HG03439 (cell line): ENCODE data around the gene ZC3H12D.
"Not testable (repeated sequence)": the region's sequence is repeated elsewhere in the genome, so short reads cannot be mapped to it uniquely, and the experiment has no call there.

Experiments
- ATAC-seq: cut with Tn5 transposase; IDR thresholded peaks from one replicate; pipeline ENCODE4 v1.9.1; 2021; ENCODE audit warnings: mild to moderate bottlenecking, moderate library complexity; ENCODE audit not compliant: unreplicated experiment

The ZC3H12D gene

DNA sequence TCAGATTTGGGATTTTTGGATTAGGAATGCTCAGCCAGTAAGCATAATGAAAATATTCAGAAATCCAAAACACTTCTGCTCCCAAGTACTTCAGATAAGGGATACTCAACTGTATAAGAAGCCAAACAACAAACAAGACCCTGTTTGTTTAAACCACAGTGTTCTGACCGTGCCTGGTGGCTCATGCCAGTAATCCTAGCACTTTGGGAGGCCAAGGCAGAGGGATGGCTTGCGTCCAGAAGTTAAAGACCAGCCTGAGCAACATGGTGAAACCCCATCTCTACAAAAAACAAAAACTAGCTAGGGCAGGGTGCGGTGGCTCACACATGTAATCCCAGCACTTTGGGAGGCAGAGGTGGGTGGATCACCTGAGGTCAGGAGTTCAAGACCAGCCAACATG is 24.6 kb downstream of the ZC3H12D start:
- not testable (repeated sequence) for ATAC-seq

DNA sequence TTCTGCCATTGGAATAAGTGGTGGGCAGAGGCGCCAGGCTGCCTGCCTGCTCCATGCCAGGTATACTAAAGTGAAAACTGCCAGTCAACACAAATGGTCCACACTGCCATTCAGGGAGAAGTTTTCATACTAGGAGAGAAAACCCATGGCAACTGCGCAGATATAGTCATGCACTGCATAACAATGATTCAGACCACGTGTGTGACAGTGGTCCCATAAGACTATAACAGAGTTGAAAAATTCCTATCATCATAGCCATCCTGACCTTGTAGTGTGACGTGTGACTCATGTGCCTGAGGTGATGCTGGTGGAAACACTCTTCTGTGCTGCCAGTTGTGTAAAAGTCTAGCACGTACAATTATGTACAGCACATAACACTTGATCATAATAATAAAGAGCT is 25.1 kb downstream of the ZC3H12D start:
- ATAC-seq: no peak

DNA sequence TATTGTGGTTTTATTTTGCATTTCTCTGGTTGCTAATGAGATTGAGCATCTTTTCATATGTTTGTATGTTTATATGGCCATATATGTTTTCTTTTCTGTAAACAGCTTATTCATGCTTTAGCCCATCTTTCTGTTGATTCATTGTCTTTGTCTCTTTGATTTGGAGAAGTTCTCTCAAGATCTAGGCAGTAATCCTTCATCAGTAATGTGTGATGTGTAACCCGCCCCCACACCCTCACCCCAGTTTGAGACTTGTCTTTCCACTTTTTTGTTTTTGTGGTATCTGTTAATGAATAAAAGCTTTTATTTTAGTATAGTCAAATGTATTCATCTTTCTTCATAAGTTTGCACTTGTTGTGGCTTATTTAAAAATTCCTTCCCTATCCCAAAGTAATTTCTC is 26.0 kb downstream of the ZC3H12D start:
- no peak for ATAC-seq

DNA sequence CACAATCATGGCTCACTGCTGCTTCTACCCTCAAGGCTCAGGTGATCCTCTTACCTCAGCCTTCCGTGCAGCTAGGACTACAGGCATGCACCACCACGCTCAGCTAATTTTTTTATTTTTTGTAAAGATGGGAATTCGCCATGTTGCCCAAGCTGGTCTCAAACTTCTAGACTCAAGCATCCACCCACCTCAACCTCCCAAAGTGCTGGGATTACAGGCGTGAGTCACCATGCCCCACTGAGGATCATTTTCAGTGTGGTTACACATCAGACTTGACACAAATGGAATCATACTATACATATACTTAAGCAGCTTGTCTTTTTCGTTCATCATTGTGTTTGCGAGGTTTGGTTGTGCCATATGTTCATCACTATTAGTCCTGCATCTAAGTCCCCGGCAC is 26.6 kb downstream of the ZC3H12D start:
- ATAC-seq: no peak

DNA sequence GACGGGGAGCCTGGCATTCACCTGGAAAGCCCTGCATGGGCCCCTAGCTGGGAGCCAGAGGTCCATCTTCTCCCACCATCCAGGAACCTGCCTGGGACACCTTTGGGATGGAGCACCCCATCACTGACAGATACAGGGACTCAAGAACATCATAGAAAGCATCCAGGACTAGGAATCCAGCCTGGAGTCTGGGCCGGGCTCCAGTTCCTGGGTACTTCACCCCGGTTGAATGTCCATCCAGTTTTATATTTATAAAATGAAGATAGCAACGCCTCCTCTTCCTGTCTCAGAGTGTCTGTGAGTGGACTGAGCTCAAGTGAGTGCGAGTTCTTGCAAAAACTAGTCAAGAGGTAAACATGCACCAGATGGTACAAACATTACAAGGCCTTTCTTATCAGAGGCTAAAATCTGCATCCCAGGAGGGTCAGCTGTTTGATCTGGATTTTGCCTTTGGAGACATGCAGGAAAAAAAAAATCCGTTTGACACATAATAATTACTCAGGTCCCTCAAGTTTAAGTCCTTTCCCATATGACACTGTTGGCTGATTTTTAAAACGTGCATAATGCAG is 27.4 kb downstream of the ZC3H12D start:
- ATAC-seq: no peak

DNA sequence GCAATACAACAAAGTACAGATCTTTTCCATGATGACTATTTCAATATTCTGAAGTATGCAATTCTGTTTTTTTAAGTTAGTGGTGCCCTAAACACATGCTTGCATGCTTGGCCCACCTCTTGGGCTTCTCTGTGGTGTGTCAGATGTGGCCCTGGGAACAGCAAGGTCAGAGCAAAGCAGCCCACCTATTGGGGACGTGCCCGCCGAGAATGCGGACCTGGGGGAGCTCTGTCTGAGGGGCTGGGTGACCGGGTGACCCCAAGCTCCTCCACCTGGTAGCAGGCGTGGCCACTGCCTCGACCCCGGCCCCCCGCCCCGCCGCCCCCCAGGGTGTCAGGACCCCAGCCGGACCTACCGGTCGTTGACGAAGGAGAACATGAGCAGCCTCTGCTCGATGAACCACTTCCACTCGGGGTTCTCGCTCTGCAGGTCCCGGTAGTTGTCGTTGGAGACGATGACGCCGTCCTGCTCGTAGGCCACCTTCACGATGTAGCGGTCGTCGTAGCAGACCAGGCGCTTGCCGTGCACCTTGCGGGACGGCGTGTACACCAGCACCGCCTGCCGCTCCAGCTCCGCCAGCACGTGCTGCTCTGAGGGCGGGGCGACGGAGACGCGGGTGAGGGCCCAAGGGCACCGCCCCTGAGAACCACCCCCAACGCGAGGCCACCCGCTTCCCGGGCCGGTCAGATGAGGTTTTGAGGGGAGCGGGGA is 28.3 kb downstream of the ZC3H12D start:
- ATAC-seq: no peak

DNA sequence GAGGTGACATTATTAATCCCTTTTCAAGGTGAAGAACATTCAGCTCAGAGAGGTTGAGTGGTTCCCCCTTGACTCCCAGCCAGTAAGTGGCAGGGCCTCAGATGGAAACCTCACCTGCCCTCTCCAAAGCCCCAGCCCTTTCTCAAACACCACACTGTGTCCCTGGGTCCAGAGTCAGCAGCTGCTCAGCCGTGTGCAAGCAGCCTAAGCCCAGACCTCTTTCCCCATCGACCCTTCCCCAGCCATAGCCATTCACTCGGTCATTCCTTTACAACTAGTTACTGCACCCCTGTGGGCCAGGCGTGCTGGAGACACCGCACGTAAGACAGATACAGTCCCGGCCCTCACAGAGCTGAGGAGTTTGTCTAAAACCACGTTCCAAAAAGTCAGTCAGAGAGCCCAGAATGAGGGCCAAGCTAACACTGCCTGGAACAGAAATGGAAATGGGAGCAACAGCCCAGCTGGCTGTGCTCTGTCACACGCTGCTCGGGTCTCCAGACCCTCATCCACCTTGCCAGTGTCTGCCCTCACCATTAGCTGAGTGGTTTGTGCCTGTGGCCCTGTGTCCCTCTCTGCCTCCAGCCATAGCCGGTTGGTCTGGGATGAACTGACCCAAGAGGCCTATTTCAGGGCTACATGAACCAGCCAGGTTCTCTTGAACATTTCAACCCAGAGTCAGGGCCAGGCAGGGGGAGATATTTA is 29.6 kb downstream of the ZC3H12D start:
- no peak for ATAC-seq

DNA sequence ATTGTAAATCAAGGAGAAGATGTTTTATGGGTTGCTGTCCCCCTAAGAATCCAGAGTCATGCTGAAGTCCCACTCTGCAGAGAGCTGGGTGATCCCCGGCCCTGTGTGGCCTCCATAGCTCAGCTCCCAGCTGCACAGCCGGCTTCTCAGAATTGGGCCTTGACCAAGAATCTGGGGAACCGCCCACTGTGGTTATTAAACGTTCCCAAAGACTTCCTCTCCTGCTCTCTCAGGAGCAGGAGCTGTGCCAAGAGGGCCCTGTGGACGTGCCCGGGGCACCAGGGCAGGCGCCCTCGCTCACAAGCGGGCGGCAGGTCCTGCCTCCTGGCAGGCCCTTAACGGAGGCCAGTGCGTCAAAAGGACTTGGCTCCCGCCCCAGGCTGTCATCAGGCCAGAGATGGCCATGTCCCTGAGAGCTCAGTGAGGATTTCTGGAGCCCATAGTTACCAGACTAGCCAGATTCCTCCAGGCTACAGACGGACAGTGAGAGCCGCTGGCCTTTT is 30.4 kb downstream of the ZC3H12D start:
- ATAC-seq: no peak

DNA sequence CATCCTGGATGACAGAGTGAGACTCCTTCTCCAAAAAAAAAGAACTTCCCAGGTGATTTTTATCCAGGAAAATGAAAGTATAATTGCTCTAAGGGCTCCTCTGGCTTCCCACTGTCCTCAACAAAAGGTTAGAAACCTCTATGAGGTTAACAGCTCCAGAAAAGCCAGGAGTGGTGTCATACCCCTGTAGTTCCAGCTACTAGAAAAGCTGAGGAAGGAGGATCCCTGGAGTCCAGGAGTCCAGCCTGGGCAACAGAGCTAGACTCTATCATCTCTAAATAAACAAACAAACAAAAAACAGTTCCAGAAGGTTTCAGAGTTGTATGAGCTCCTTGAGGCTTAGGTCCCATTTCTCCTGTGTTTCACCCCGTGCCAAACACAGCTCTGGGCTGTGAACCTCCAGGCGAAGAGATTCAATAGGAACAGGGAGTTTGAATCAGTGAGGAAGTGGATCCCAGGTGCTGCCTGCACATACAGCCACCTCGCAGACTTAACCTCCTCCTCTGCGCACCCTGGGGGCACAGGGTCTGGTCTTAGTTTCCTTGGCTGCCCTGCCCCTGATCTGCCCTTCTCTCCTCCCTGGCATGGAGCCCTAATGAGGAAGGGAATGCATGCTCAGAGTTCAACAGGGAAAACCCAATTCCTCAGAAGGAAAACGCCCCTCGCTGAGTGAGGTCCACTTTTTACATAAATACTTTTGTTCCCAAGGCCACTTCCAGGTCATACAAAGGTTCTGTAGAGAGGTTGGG is 31.0 kb downstream of the ZC3H12D start:
- no peak for ATAC-seq

DNA sequence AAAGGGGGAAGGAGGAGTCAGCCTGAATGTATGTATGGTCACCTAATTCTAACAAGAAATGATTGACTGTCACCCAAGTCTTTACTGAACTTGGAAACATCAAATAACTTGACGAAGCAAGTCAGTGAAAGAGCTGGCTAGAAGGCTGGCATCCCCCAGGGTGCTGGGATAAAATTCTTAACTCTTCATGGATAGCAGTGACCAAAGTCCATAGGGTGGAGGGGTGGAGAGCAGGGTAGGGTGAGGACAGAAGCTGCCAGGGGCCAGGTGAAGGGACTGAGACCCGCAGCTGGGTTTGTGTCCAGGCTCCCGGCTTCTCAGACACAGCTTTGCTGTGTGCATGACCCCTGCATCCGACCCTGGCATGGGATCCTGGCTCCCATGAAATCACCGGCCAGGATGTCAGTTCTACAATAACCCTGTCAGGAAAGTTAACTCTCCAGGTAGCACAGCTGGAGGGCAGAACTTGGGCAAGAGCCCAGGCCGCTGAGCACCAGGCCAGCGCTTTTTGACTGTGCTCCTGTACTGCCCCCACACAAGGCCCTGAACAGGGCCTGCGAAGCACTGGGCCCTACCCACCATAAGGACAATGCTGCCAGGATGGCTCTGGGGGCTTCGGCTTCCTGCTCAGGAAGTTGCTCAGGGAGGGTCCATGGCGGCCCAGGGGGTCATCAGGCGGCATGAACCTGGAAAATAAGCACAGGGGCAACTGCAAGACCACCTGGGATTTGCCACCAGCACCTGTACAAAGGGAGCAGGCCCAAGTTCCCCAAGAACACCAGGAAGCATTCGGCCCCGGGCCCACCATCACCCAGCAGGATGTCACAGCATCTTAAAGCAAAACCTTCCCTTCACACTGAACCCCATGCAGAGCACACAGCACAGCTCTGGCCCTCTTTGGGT is 32.5 kb downstream of the ZC3H12D start:
- no peak for ATAC-seq

DNA sequence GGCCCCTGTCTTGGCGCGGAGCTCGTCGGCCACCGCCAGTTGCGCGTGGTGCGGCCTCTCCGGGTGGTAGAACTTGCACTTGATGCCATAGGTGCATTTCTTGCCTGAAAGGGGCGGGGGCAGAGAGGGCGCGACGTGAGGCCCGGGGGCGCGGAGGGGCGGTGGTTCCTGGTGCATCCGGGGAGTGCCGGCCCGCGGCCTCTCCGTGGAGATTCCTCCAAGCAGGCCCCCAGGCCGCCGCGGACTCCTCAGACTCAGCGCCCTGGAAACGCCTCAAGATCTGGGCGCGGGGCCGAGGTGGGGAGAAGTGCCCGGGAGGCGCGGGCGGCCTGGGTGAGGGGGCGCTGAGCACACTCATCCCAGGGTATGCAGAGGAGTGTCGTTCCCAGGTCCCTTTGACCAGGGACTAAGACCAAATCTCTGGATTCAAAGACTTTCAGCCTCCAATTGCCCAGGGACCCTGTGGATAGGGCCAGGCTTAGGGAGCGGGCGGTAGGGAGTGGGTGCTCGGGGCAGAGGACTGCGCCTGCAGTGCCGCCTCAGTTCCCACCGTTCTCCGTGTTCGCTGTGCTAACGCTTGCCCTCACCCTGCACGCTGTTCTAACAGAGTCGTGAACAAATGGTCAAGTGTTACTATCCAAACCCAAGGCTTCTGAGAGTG is 33.3 kb downstream of the ZC3H12D start:
- no peak for ATAC-seq

DNA sequence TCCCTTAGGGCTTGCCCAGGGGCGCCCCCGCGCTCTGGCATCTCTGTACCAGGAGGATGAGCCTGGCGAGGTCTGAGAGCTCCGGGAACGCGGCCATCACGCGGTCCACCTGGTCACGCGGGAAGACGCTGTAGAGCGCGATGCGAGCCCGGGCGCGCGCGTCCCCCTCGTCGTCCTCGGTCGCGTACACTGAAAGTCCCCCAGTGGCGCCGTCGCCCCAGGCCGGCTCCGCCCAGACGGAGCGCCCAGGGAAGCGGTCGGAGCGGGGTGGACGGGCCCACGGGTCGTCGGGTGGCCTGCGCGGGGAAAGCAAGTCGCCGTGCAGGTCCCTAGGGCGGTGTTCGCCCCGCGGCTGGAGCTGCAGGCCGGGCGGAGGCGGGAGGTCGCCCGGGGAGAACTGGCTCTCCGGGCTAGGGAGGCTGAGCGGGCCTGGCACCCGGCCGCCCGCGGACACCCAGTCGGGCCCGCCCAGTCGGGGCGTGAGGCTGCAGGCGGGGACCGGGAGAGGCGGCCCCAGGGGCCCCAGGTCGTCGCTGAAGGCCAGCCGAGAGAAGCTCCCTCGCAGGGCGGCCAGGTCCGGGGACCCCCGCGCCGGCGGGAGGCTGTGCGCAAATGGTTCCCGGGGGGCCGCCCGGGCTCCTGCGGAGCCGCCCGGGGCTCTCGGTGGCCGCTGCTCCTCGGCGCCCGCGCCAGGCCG is 34.0 kb downstream of the ZC3H12D start:
- no peak for ATAC-seq

DNA sequence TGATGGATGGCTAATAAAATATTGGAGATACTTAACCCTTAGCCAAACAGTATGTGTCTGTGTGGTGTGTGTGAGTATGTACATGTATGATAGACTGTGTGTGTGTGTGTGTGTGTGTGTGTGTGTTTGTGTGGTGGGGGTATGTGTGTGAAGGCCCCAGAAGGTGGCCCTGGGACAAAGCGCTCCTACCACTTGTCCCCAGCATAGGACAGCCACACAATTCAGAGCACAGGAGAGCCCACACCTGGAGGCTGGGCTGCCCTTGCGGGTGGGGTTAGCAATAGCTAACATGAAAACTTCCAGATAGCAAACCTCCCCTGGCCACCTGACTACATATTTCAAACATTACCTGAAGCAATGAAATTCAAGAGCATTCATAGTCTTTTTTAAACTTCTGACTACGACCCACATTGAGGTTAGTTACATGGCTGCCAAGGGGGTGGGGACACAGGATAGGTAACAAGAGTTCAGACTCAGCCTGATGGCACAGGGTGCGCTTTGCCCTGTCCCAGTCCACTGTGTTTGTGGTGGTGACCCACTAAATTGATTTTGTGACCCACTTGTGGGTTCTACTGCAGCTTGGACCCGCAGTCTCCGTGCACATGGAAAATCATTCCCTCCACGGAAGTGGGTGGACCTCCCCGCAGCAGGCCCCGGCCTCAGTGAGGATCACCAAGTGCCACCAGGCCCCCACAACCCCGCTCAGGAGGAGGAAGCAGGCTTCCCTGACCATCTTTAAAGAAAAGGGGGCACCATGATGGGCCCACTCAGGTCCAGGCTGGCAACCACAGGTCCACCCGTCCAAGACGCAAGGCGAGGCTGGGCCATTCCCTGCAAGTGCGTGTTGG is 34.8 kb downstream of the ZC3H12D start:
- no peak for ATAC-seq

DNA sequence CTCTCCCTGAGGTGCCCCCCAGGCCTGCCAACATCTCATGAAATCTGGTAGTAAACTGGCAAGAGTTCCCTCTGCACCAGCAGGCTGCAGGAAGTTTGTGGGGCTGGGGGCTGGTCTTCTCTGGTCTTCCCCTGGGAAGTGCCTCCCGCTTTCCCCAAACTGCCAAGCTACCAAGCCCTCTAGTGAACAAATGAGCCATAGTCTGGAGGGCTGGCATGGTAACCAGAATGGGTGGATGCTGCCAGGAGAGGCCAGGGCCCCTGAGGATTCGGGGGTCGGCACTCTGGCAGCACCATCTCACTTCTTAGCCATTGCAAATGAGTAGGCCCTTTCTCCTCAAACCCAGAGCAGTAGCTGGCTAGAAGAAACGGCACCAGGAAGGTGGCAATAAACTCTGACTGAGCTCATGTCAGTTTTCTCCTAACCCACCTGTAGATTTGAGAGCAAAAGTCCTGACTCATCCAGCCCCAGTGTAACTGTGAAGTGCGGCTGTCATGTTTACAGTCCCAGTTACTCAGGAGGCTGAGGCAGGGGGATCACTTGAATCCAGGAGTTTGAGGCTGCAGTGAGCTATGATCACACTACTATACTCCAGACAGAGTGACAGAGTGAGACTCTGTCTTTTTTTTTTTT is 35.9 kb downstream of the ZC3H12D start:
- no peak for ATAC-seq

DNA sequence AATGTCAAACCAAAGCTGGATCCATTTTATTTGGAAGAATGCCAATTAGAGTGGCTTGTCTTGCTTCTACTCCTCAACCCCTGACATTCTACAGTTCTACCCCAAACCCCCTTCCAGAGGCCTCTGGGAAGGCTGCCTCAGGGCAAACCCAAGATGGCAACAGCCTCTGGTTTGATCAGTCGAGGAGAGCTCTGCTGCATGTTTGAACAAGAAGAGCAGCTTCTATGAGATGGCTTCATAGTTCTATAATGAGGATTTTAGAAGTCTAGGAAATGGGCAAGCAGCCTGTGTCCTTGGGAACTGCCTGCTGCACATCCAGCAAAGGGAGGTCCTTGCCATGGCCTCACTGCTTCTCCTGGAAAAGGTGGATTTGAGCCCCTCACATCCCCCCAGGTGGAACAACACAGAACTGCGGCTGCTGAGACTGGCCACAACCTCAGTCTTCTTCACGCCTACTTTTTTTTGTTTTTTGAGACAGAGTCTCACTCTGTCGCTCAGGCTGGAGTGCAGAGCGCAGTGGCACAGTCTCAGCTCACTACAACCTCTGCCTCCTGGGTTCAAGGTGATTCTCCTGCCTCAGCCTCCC is 37.9 kb downstream of the ZC3H12D start:
- no peak for ATAC-seq

DNA sequence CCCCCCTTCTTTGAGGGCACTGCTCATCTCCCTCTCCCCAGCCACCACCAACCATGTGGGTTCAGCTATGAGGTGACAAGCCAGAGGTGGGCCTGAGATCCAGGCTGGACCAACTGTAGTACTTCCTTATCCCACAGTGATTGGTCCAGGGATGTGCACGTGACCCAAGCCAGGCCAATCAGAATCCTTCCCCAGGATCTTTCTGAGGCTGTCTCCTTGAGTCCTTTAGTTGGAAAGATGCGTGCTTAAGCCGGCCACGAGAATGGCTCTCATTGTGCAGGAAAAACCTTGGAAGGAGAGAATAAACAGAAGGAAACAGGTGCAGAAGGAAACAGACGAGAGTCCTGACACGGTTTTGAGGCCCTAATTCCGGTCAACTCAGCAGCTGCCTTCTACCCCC is 39.2 kb downstream of the ZC3H12D start:
- no peak for ATAC-seq

DNA sequence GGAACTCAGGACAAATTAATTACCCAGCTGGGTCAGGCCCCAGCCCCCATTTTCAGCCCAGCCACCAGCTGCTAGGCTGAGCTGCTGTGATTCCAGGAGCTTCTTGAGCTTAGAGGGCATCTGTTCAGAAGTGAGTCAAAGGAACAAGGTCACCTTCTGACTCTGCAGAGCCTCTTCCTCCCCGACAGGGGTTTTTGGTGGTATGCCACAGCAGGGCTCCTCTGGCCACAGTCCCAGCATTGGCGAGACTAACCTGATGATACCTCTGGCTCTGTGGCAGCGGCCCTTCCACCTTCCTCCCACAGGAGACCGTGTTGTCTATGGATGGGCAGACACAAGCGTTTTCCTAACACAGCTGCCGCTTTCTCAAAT is 39.7 kb downstream of the ZC3H12D start:
- no peak for ATAC-seq
